Measurements from ENCODE around the gene SMYD3.
"Not testable (repeated sequence)": the region's sequence is repeated elsewhere in the genome, so short reads cannot be mapped to it uniquely, and the experiment has no call there.

Gene SMYD3

GRCh38 chr1:246324033-246324432, 183.0 kb downstream of the SMYD3 start:
- H3K36me3 ChIP-seq (ENCODE audit: control insufficient read depth in 5 of 5, insufficient read depth in 5 of 5, low read length in 5 of 5); H3K9ac ChIP-seq (ENCODE audit: low read length in 5 of 5); H3K27me3 ChIP-seq (ENCODE audit: control insufficient read depth in 5 of 5, insufficient read depth in 4 of 5, low read length in 5 of 5); H3K27ac ChIP-seq (ENCODE audit: low read depth, low read length); H3K9me3 ChIP-seq (ENCODE audit: control insufficient read depth in 5 of 5, low read length in 5 of 5); H3K4me3 ChIP-seq (ENCODE audit: low read depth in 1 of 5, low read length in 5 of 5): not testable (repeated sequence)
- H3K4me1 ChIP-seq (ENCODE audit: control insufficient read depth in 5 of 5, insufficient read depth in 5 of 5, low read length in 5 of 5), result peaks cover 0 to 16% (median 0%) of the 10 kb centered on the region in 5 donors

GRCh38 chr1:246320286-246320685, 186.8 kb downstream of the SMYD3 start:
- Histone ChIP-seq H3K9me3 (ENCODE audit: control insufficient read depth in 5 of 5, low read length in 5 of 5) (no peaks in the 10 kb centered on the region), H3K36me3 (ENCODE audit: control insufficient read depth in 5 of 5, insufficient read depth in 5 of 5, low read length in 5 of 5) (no peaks in the 10 kb centered on the region), H3K9ac (ENCODE audit: low read length in 5 of 5) (no peak overlapping the region), H3K27me3 (ENCODE audit: control insufficient read depth in 5 of 5, insufficient read depth in 4 of 5, low read length in 5 of 5) (no peaks in the 10 kb centered on the region), H3K27ac (ENCODE audit: low read depth, low read length) (no peak overlapping the region), H3K4me3 (ENCODE audit: low read depth in 1 of 5, low read length in 5 of 5) (no peak overlapping the region), H3K4me1 (ENCODE audit: control insufficient read depth in 5 of 5, insufficient read depth in 5 of 5, low read length in 5 of 5) (peaks cover 0 to 17% (median 0%) of the 10 kb centered on the region in 5 donors)

GRCh38 chr1:246319083-246319714, 187.9 kb downstream of the SMYD3 start:
- no peak overlapping the region for H3K4me3 ChIP-seq (ENCODE audit: low read depth in 1 of 5, low read length in 5 of 5)
- peaks cover 0 to 17% (median 0%) of the 10 kb centered on the region in 5 donors for H3K4me1 ChIP-seq (ENCODE audit: control insufficient read depth in 5 of 5, insufficient read depth in 5 of 5, low read length in 5 of 5)
- no peaks in the 10 kb centered on the region for H3K36me3 ChIP-seq (ENCODE audit: control insufficient read depth in 5 of 5, insufficient read depth in 5 of 5, low read length in 5 of 5)

GRCh38 chr1:246318622-246319021, 188.5 kb downstream of the SMYD3 start:
- Histone ChIP-seq H3K27ac (ENCODE audit: low read depth, low read length) (no peak overlapping the region), H3K36me3 (ENCODE audit: control insufficient read depth in 5 of 5, insufficient read depth in 5 of 5, low read length in 5 of 5) (no peaks in the 10 kb centered on the region), H3K27me3 (ENCODE audit: control insufficient read depth in 5 of 5, insufficient read depth in 4 of 5, low read length in 5 of 5) (no peaks in the 10 kb centered on the region), H3K4me1 (ENCODE audit: control insufficient read depth in 5 of 5, insufficient read depth in 5 of 5, low read length in 5 of 5) (peaks cover 0 to 17% (median 0%) of the 10 kb centered on the region in 5 donors), H3K4me3 (ENCODE audit: low read depth in 1 of 5, low read length in 5 of 5) (no peak overlapping the region), H3K9me3 (ENCODE audit: control insufficient read depth in 5 of 5, low read length in 5 of 5) (no peaks in the 10 kb centered on the region), H3K9ac (ENCODE audit: low read length in 5 of 5) (no peak overlapping the region)

More at GRCh38 chr1:246319083-246319714, 187.9 kb downstream of the SMYD3 start:
- Histone ChIP-seq H3K9ac (ENCODE audit: low read length in 5 of 5) (no peak overlapping the region), H3K9me3 (ENCODE audit: control insufficient read depth in 5 of 5, low read length in 5 of 5) (no peaks in the 10 kb centered on the region), H3K27me3 (ENCODE audit: control insufficient read depth in 5 of 5, insufficient read depth in 4 of 5, low read length in 5 of 5) (no peaks in the 10 kb centered on the region), H3K27ac (ENCODE audit: low read depth, low read length) (no peak overlapping the region)

GRCh38 chr1:246318036-246318359, 189.1 kb downstream of the SMYD3 start:
- H3K4me3 ChIP-seq (ENCODE audit: low read depth in 1 of 5, low read length in 5 of 5), result no peak overlapping the region
- H3K4me1 ChIP-seq (ENCODE audit: control insufficient read depth in 5 of 5, insufficient read depth in 5 of 5, low read length in 5 of 5), result peaks cover 0 to 17% (median 0%) of the 10 kb centered on the region in 5 donors

GRCh38 chr1:246317332-246318035, 189.6 kb downstream of the SMYD3 start:
- Histone ChIP-seq H3K36me3 (ENCODE audit: control insufficient read depth in 5 of 5, insufficient read depth in 5 of 5, low read length in 5 of 5) (no peaks in the 10 kb centered on the region), H3K9ac (ENCODE audit: low read length in 5 of 5) (no peak overlapping the region), H3K27me3 (ENCODE audit: control insufficient read depth in 5 of 5, insufficient read depth in 4 of 5, low read length in 5 of 5) (no peaks in the 10 kb centered on the region), H3K4me1 (ENCODE audit: control insufficient read depth in 5 of 5, insufficient read depth in 5 of 5, low read length in 5 of 5) (peaks cover 0 to 17% (median 0%) of the 10 kb centered on the region in 5 donors), H3K4me3 (ENCODE audit: low read depth in 1 of 5, low read length in 5 of 5) (no peak overlapping the region), H3K27ac (ENCODE audit: low read depth, low read length) (no peak overlapping the region), H3K9me3 (ENCODE audit: control insufficient read depth in 5 of 5, low read length in 5 of 5) (no peaks in the 10 kb centered on the region)

More at GRCh38 chr1:246318036-246318359, 189.1 kb downstream of the SMYD3 start:
- Histone ChIP-seq H3K9me3 (ENCODE audit: control insufficient read depth in 5 of 5, low read length in 5 of 5) (no peaks in the 10 kb centered on the region), H3K36me3 (ENCODE audit: control insufficient read depth in 5 of 5, insufficient read depth in 5 of 5, low read length in 5 of 5) (no peaks in the 10 kb centered on the region), H3K9ac (ENCODE audit: low read length in 5 of 5) (no peak overlapping the region), H3K27me3 (ENCODE audit: control insufficient read depth in 5 of 5, insufficient read depth in 4 of 5, low read length in 5 of 5) (no peaks in the 10 kb centered on the region), H3K27ac (ENCODE audit: low read depth, low read length) (no peak overlapping the region)

- Histone ChIP-seq H3K9me3 (ENCODE audit: control insufficient read depth in 5 of 5, low read length in 5 of 5) (no peaks in the 10 kb centered on the region), H3K27me3 (ENCODE audit: control insufficient read depth in 5 of 5, insufficient read depth in 4 of 5, low read length in 5 of 5) (no peaks in the 10 kb centered on the region), H3K4me1 (ENCODE audit: control insufficient read depth in 5 of 5, insufficient read depth in 5 of 5, low read length in 5 of 5) (no peaks in the 10 kb centered on the region), H3K36me3 (ENCODE audit: control insufficient read depth in 5 of 5, insufficient read depth in 5 of 5, low read length in 5 of 5) (no peaks in the 10 kb centered on the region), H3K9ac (ENCODE audit: low read length in 5 of 5) (no peak overlapping the region), H3K27ac (ENCODE audit: low read depth, low read length) (no peak overlapping the region), H3K4me3 (ENCODE audit: low read depth in 1 of 5, low read length in 5 of 5) (no peak overlapping the region)
Observed at GRCh38 chr1:246311461-246311860, 195.6 kb downstream of the SMYD3 start.

- Histone ChIP-seq H3K4me1 (ENCODE audit: control insufficient read depth in 5 of 5, insufficient read depth in 5 of 5, low read length in 5 of 5) (no peaks in the 10 kb centered on the region), H3K27ac (ENCODE audit: low read depth, low read length) (no peak overlapping the region), H3K36me3 (ENCODE audit: control insufficient read depth in 5 of 5, insufficient read depth in 5 of 5, low read length in 5 of 5) (no peaks in the 10 kb centered on the region), H3K4me3 (ENCODE audit: low read depth in 1 of 5, low read length in 5 of 5) (no peak overlapping the region), H3K27me3 (ENCODE audit: control insufficient read depth in 5 of 5, insufficient read depth in 4 of 5, low read length in 5 of 5) (no peaks in the 10 kb centered on the region), H3K9me3 (ENCODE audit: control insufficient read depth in 5 of 5, low read length in 5 of 5) (no peaks in the 10 kb centered on the region), H3K9ac (ENCODE audit: low read length in 5 of 5) (no peak overlapping the region)
Observed at GRCh38 chr1:246309247-246309884, 197.7 kb downstream of the SMYD3 start.

GRCh38 chr1:246308533-246309075, 198.5 kb downstream of the SMYD3 start:
- no peak overlapping the region for H3K4me3 ChIP-seq (ENCODE audit: low read depth in 1 of 5, low read length in 5 of 5)
- no peak overlapping the region for H3K9ac ChIP-seq (ENCODE audit: low read length in 5 of 5)
- no peaks in the 10 kb centered on the region for H3K27me3 ChIP-seq (ENCODE audit: control insufficient read depth in 5 of 5, insufficient read depth in 4 of 5, low read length in 5 of 5)
- no peaks in the 10 kb centered on the region for H3K9me3 ChIP-seq (ENCODE audit: control insufficient read depth in 5 of 5, low read length in 5 of 5)
- no peaks in the 10 kb centered on the region for H3K4me1 ChIP-seq (ENCODE audit: control insufficient read depth in 5 of 5, insufficient read depth in 5 of 5, low read length in 5 of 5)
- peaks cover 0 to 1% (median 0%) of the 10 kb centered on the region in 5 donors for H3K36me3 ChIP-seq (ENCODE audit: control insufficient read depth in 5 of 5, insufficient read depth in 5 of 5, low read length in 5 of 5)
- H3K27ac ChIP-seq (ENCODE audit: low read depth, low read length), result no peak overlapping the region
